HG03565 (cell line): ENCODE measurements around the gene ZNF268.
"Not testable (repeated sequence)": the region's sequence is repeated elsewhere in the genome, so short reads cannot be mapped to it uniquely, and the experiment has no call there.

Source experiments
- ATAC-seq: cut with Tn5 transposase; IDR thresholded peaks from one replicate; pipeline ENCODE4 v1.9.1; 2021; ENCODE audit warnings: mild to moderate bottlenecking, moderate library complexity; ENCODE audit not compliant: unreplicated experiment

ZNF268 gene

GRCh38 chr12:133226690-133227089 lies 45.4 kb downstream of the ZNF268 start:
- no peak for ATAC-seq

- ATAC-seq = no peak
Observed at GRCh38 chr12:133227281-133227852, 46.1 kb downstream of the ZNF268 start.

DNA sequence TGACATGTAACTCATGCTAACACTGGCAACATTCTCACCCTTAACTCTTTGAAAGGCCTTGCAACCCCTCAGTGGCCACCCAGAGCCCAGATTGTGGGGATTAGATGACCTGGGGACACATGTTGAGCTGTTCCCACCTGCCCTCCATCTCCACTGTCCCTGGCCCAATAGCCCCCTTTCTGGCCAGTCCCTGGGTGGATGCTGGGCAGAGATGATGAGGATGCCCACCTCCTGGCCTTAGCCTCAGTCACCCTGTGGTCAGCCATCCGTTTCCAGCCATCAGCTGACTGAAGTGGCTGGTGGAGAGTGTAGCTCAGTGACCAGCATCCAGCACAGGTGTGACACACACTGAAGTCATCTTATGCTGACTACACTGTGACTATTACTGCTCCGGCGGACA lies 49.7 kb downstream of the ZNF268 start:
- ATAC-seq = no peak

GRCh38 chr12:133233006-133233405 lies 51.7 kb downstream of the ZNF268 start:
- no peak for ATAC-seq

DNA sequence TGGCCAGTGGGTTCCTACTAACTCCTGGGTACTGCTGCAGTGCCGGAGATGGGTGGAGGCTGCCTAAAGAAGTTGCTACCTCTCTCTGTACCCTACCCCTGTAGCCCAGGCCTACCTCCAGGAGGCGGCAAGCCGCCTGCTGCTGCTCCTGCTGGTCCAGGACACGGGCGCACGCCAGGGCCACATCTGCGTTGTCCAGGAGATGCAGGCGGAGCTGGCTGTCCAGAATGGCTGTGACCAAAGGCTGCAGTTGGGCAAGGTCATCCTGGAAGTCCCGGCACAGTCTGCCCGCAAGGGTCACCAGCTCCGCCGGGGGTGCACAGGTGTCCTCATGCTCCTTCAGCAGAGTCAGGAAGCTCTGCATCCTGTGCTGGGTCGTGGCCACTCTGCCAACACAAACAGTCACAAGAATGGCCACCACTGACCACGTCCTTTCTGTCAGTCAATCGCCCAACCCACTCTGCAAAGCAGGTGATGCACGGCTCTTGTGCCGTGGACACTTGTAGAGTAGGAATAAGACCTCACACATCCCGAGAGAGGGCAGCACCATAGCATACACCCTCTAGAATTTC lies 52.8 kb downstream of the ZNF268 start:
- ATAC-seq = no peak

- ATAC-seq = no peak
Observed at GRCh38 chr12:133234971-133235370, 53.7 kb downstream of the ZNF268 start.

DNA sequence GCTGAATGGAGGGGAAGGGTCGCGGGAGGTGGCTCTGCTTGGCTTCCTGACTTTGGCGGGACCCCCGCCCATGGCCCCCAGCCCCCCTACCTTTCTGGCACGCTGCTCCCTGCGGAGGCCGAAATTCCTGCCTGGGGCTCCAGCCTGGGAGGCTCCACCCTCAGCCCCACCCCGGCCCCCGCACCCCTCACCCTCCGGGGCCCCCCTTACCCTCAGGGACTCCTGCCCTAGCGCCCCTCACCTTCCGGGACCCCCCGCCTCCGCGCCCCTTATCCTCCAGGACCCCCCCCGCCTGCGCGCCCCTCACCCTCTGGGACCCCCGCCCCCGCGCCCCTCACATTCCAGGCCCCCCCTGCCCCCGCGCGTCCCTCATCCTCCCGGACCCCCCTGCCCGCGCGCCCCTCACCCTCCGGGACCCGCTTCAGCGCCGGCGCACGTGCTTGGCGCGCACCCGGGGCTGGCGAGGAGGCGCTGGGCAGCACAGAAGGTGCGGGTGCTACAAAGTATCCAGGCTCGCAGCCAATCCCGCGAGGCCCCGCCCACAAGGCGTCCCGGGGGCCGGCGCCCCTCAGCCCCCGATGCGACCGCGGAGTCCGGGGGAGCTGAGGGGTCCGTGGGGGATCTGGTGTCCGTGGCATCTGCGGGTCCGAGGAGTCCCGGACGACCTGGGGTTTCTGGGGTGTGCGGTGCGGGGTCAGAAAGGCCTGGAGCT lies 54.3 kb downstream of the ZNF268 start, which contains the start of gene ANHX:
ANHX (minus strand) TSS at position 477 of the 712 bp plus-strand sequence. CDS start 1,521 bp downstream, outside the sequence.
- ATAC-seq = no peak

- no peak for ATAC-seq
Observed at GRCh38 chr12:133236144-133236543, 54.8 kb downstream of the ZNF268 start.

- no peak for ATAC-seq
Observed at GRCh38 chr12:133236556-133236955, 55.3 kb downstream of the ZNF268 start.

DNA sequence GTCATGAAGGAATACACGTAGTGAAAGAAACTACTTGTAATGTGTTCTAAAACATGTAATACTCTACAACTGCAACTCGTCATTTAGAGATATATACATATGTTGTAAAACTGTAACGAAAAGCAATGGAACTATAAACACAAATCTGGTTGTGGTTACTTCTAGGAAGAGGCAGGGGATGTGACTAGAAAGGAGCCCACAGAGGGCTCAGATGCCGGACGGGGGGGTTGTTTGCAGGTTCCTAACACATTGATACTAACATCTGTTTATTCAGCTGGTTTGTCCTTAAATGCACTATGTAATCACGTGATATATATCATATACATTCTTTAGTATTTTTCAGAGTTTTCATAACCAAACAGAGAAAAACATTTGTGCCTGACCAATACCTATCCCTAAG lies 70.4 kb downstream of the ZNF268 start:
- no peak for ATAC-seq

DNA sequence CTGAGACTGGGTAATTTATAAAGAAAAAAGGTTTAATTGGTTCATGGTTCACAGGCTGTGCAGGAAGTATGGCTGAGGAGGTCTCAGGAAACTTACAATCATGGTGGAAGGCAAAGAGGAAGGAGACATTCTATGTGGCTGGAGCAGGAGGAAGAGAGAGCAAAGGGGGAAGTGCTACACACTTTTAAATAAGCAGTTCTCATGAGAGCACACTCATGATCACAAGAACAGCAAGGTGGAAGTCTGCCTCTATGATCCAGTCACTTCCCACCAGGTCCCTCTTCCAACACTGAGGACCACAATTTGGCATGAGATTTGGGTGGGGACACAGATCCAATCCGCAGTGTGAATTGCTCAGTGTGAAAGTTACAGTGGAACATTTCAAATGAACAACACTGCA lies 74.5 kb downstream of the ZNF268 start:
- ATAC-seq = not testable (repeated sequence)

DNA sequence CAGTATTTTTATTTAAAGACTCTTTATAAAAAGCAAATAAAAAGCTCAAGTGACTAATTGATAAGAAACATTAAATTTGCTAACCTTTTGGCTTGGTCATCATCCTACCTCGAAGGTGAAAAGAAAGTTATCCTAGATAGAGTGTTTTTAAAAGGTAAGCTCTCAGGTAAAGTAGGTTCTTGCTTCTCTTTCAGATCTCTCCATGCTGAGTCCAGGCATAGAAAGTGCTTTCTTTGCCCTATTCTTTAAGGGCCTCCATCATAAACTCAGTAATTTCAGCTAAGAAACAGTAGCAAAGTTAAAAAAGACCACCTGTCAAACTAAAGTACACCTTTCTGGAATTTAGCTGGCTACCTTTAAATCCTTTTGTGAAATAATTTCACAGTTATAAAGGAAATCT lies 75.0 kb downstream of the ZNF268 start:
- ATAC-seq = no peak

- ATAC-seq = no peak
Observed at GRCh38 chr12:133264173-133264572, 82.9 kb downstream of the ZNF268 start.
